GM18868 (cell line): ENCODE measurements around the gene PRKACB.

ENCODE experiments used
- ATAC-seq: cut with Tn5 transposase; IDR thresholded peaks from one replicate; pipeline ENCODE4 v1.9.1; 2021; ENCODE audit warnings: mild to moderate bottlenecking, moderate library complexity; ENCODE audit not compliant: unreplicated experiment

The PRKACB gene

DNA sequence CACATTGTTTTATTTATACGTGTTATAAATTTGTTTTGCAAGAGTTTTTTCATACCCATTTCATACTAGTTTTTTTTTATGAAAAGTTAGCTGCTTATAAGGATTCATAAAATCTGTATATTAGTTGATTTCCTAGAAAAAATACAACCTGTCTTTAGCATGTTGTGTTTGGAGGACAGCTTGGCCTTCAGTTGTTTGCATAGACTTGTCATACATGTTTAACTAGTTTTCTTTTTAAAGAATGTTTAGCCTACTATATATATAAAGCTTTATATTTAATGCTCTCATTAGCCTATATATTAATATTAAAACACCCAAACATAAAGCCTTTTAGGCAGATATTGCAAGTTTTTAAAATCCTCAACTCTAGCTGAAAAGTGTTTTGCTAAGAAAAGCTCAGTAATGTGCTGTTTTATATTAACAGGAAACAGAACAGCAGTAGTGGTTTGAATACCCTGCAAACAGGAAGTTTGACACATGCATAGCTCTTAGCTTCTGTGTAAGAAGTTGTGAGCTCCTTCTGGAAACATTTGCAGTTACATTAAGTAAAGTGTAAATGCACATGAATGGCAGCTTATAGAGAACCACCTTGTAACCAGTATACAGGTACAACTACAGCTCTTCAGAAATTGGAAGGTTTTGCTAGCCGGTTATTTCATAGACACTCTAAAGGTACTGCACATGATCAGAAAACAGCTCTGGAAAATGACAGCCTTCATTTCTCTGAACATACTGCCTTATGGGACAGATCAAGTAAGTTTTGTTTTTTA, at the start of gene PRKACB:
PRKACB (plus strand) TSS at position 476 of the 770 bp plus-strand sequence; CDS start at position 567, 91 bp downstream.
- peak; percentile 75 for ATAC-seq

DNA sequence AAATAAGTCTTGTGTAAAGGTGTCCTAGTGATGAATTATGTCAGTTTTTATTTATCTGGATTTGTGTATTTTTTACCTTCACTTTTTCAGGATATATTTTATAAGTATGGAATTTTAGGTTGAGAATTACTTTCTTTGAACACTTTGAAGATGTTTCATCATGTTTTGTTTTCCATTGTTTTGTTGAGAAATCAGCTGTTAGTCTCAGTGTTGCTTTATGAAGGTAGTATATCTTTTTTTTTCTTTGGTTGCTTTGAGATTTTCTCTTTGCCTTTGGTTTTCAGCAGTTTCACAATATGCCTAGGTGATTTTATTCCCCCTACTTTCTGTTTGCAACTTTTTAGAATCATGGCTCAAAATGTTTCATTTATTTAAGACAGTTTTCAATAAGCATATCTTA, 48.8 kb upstream of the PRKACB start:
- no peak for ATAC-seq

DNA sequence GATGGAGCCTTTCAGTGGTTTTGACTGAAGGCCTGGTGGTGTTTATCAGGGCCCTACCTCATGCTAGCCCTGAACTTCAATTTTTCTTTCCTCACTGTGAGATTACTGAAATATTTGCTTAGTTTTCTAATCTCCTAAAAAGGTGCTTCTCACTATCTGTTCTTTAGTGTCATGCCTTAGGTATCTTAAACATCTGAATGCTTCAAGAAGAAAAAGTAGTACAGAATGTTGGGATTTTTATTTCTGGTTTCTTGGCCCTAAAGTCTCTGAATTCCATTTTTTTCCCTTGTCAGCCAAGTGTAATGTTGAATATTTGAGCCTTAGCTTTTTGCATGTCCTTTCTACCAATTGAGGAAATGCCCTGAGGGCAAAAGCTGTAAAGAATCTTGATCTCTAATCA, 47.9 kb upstream of the PRKACB start:
- no peak for ATAC-seq

DNA sequence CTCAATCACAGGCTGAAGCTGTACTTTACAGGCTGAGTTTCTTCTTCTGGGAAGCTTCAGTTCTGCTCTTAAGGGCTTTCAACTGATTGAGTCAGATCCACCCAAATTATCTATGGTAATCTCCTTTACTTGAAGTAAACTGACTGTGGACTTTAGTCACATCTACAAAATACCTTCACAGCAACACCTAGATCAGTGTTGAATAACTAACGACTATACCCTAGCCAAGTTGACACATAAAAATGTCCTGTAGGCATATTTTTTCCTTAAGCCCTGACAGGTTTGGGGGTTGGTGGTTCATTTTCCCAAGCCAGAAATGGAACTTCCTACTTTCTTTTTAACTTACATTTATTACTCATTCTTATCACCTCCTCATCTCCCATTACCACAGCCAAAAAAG, 42.9 kb upstream of the PRKACB start:
- no peak for ATAC-seq

DNA sequence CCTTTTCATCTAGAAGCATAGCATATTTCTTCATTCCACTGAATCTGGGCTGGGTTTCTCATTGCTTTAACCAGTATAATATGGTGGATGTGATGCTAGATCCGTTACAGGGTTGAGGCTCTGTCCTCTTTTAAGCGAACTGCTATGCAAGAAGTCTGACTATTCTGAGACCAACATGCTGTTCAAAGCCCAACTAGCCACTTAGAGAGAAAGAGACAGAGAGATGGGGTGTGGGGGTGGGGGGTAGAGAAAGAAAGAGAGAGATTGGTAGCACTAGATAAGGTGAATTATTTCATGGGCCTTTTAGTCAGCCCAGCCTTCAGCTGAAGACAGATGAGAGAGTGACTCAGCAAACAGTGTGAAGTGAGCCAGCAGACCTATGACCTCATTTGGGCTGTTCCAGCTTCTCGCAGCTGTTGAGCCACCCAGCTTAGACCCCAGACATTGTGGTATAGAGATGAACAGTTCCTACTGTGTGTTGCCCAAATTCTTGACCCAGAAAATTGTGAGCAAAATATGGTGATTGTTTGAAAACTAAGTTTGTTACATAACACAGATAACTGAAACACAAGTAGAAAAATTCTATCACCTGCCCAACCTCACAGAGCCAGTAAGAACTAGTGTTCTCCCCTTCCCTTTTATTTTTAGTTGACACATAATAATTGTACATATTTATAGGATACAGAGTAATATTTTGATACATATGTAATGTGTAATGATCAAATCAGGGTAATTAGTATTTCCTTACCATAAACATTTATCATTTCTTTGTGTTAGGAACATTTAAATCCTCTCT, 40.7 kb upstream of the PRKACB start:
- peak; percentile 93 for ATAC-seq

DNA sequence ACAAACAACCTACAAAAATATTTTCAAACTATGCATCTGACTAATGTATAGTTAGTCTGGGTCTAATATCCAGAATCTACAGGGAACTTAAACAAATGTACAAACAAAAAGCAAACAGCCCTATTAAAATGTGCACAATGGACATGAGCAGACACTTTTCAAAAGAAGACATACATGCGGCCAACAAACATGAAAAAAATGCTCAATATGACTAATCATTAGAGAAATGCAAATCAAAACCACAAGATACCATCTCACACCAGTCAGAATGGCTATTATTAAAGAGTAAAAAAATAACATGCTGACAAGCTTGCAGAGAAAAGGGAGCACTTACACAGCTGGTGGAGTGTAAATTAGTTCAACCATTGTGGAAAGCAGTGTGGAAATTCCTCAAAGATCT, 36.5 kb upstream of the PRKACB start:
- ATAC-seq: peak; percentile 56

DNA sequence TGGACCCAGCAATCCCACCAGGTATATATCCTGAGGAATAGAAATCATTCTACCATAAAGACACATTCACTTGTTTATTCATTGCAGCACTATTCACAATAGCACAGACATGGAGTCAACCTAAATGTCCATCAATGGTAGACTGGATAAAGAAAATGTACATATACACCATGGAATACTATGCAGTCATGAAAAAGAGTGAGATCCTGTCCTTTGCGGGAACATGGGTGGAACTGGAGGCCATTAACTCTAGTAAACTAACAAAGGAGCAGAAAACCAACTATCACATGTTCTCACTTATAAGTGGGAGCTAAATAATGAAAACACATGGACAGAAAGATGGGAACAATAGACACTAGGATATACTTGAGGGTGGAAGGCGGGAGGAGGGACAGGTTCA, 36.1 kb upstream of the PRKACB start:
- no peak for ATAC-seq

DNA sequence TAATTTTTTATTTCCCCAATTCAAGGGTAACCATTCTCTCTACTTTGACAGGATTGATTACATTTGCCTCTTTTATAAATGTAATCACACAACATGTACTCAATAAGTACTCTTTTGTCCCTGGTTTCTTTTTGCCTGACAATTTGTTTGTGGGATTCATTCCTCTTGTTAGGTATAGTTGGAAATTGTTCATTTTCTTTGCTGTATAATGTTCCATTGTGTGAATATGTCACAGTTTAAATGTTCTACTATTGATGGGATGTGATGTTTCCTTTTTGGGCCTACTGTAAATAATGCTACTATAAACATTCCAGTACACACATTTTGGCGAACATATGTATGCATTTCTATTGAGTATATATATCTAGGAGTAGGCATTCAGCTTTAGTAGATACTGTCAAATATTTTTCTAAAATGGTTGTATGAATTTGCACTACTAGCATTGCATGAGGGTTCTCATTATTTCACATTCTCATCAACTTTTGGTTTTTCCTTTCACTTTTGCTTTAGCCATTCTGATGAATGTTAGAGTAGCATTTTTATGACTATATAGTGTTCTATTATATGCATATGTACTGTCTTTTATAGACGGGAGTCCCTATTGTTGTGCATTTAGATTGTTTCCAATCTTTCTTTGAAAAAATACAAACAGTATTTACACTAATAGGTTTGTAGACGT, 35.0 kb upstream of the PRKACB start:
- no peak for ATAC-seq

DNA sequence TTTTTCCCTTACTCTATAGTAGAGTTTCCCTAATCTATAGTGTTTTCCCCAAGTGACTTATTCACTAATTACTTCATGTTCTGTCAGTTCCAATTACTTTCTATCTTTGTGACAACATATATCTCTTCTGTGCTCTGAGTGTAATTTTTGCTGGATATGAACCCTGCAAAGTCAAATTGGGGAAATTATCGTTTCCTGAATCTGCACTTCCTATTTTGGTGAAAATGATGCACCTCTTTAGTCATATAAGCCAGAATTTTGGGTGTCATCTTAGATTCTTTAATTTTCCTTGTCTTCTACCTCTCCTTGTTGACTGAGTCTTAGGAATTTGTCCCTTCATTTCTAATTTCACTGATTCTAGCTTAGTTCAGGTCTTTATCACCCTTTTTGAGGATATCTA, 33.4 kb upstream of the PRKACB start:
- no peak for ATAC-seq

DNA sequence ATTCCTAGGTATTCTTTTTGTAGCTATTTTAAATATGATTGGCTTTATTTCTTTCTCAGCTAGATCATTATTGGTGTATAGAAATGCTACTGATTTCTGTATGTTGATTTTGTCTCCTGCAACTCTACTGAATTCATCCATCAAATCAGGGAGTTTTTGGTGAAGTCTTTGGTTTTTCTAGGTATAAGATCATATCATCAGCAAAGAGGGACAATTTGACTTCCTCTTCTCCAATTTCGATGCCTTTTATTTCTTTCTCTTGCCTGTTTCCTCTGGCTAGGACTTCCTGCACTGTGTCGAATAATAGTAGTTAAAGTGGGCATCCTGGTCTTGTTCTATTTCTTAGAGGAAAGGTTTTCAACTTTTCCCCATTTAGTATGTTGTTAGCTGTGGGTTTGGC, 27.5 kb upstream of the PRKACB start:
- no peak for ATAC-seq

DNA sequence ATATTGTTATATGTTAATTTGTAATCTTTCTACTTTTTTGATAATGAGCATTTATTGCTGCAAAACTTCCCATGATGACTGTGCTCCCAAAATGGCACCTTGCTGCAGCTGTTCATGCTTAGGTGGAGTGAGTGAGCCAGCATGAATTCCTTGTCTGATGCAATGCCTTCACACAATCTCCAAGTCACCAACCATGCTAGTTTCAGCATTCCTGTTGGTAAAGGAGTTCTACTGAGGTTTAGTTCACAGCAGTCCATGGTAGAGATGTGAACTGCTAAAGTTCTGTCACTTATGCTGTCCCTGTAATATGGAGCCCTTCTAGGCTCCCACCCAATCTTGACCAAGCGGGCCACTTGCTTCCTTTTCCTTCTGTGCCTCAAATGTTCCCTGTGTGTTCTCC, 26.2 kb upstream of the PRKACB start:
- no peak for ATAC-seq

DNA sequence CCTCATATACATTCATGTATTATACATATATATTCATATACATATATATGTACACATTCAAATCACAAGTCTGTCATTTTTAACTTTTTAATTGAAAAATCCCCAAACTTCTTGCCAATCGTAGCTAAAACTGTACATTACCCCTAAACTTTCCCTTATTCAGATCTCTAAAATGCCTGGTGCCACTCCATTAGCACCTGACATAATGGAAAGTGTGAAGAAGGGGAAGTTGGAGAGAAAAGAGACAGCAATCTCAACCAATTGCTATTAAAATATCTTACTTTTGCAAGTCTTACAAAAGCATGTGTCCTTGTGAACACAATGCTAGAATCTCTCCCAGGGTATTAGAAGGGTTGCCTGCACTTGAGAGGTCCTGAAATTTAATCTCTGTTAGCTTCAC, 22.7 kb upstream of the PRKACB start:
- ATAC-seq: no peak

DNA sequence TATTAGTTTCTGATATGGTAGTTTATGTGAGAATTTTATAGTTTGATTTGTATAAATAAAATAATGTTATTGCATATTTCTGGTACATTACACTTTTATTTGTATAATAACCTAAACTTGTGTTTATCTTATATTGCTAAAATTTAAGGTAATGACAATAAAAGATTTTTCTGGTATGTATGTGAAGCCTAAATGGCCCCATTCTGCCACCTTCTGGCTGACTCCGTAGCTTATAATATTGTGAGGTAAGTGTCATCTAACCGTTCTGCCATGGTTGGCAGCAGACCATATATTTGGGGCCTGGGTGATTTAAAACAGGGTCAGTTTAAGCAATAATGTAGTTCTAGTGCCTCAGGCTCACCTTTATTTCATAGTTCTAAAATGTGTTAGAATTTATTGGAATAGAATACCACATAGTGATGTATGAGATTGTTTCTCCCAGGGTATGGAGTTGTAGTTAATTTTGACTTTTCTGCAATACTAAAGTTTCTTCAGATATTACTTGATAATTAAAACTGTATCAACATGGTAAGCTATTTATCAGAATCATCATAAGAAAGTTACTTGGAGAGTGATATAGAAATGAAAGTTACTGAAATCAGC, 21.2 kb upstream of the PRKACB start:
- ATAC-seq: peak; percentile 81

DNA sequence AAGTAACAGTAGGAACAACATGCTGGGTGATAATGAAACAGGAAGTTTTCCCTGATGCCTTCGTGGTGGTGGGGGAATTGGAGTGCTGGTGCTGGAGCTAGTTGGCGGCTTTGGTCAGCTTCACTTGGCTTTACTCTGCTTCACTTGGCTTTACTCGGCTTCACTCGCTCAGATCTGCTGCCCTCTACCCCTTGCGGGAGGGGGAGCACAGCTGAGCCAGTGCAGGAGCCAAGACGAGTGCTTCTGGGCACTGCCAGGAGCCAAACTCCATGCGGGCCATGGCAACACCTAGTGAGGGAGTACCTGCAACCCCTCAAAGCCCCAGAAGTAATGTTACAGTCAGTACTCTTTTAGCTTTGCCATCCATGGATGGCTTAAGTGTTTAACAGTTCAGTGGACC, 10.6 kb upstream of the PRKACB start:
- no peak for ATAC-seq

DNA sequence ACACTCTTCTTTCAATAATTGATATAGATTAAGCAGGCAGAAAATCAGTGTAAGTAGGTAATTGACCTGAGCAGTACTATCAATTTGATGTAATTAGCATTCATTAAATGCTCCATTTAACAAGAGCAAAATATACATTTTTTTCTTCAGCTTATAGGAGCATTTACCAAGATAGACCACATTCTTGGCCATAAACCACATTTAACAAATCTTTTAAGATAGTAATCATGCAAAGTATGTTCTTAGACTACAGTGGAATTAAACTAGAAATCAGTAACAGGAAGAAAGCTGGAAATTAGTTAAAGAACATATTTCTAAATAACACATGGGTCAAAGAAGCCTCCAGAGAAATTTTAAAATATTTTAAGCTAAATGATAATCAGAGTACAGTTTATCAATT, 8.7 kb upstream of the PRKACB start:
- ATAC-seq: no peak

DNA sequence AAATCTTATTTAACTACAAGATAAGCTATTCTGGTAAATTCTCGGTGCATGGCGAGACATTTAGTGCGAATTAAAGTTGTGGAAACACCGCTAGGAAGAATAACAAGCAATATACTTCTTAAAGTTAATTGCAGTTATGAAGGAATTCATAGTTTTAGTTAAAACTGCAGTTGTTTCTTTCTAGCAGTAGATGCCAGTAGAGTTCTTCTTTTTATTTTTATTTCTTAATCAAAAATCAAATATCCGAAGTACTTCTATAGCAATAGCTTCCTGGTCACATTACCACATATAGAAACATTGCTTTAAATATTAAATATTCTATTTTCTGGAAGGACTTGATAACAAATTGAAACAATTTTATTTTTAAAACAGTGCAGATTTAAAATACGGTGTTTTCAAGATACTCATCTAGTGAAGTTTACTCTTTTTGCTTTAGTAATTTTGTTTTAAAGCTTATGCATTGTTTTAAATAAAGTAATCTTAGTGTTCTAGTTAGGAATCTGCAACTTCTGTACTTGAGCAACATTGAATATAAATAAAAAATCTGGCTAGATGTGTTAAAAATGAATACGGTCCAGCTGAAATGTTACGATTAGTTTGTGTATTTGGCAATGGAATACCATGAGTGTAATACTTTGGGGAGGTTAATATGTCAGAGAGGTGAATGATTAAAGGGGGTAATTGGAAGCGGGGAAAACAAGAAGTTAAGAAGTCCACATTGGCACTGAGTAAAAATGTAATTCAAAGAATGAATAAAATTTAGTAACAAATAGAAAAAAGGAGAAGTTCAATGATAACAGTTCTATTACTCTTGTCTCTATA, 2.7 kb upstream of the PRKACB start:
- ATAC-seq: no peak

DNA sequence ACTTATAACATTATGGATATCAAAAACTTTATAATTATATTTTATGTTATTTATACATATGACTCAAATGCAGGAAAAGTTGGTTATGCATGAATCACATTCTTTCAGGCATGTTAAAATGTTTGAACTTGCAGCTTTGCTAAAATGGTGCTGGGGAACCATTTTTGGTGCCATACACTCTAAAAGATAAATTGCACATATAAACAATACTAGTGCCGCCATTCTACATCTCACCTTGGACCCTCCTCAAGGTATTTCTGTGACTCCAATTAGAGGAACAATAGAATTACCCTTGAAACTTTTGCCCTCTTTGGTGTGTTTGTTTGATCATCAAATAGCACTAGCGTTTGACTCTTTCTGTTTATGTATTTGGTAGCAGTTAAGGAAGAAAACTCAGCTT, 997 bp downstream of the PRKACB start:
- no peak for ATAC-seq

DNA sequence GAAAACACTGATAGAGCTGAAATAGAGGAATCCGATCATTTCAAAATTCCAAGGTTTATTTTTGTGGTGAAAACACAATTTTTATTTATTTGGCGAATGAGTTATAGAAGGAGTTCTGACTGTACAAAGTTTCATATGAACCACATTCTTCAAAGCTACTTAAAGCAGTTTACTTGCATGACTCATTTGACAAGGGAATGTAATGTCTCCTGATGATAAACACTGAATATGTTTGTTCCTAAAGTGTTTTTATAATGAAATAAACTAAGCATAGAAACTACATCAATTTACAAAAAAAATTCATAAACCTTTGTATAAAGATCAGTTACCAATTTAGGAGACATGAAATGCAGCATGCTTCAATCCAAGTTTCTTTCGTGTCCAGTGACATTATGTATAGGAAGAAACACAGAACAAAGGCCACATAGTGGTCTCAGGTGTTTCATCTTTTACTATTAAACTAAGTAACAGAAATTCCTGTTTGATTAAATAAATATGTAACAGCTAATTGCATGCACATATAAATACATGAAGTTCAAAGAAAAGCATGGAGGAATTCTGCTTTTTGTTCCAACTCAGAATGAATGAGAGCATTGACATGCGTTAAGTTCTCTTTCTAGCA, 2.5 kb downstream of the PRKACB start:
- peak; percentile 60 for ATAC-seq

DNA sequence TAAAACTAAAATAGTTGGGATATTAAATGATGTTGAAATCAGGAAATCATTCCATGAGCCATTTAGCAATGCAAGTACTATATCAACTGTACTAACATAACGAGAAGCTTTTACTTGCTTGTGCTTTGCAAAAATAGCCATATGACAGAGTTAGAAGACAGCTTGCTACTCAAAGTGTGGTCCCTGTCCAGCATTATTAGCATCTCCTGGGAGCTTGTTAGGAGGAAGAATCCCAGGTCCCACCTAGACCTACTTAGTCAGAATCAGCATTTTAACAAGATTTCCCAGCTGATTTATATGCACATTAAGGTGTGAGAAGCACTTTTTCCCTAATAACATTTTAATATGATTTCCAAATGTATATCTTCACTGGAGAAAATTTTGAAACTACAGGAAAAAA, 4.7 kb downstream of the PRKACB start:
- ATAC-seq: no peak

DNA sequence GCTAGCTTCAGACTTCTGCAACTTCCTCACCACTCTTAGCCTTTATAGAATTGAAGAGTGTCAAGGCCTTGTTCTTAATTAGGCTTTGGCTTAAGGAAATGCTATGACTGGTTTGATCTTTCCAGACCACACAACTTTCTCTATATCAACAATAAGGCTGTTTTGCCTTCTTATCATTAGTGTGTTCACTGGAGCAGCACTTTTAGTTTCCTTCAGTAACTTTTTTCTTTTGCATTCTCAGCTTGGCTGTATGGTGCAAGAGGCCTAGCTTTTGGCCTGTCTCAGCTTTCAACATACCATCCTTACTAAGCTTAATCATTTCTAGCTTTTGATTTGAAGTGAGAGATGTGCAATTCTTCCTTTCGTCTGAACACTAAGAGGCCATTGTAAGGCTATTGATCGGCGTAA, 8.6 kb downstream of the PRKACB start:
- ATAC-seq: peak; percentile 89
